HTERT RPE-1 (cell line): Measurements from ENCODE around the gene COPRS.
"Not testable (repeated sequence)": the region's sequence is repeated elsewhere in the genome, so short reads cannot be mapped to it uniquely, and the experiment has no call there.

ENCODE experiments used
- in situ Hi-C: fragments of 300-500 bp; cut with MboI; formaldehyde crosslinking; loops from 4 replicates; pipeline ENCODE4 v1.14.3; 2020; ENCODE audit warnings: low sequenced_read_pairs

COPRS gene

GRCh38 chr17:31809876-31810275 lies 49.2 kb downstream of the COPRS start:
- in situ Hi-C loops, result not testable (repeated sequence)

GRCh38 chr17:31808521-31809050 lies 50.5 kb downstream of the COPRS start:
- in situ Hi-C loops, result no loop called here

- in situ Hi-C loops, result no loop called here
Measured at GRCh38 chr17:31807846-31808245, 51.2 kb downstream of the COPRS start.

- in situ Hi-C loops, result no loop called here
Measured at GRCh38 chr17:31806921-31807320, 52.1 kb downstream of the COPRS start.

- in situ Hi-C loops, result no loop called here
Measured at GRCh38 chr17:31803494-31804213, 55.4 kb downstream of the COPRS start.

GRCh38 chr17:31802502-31802901 lies 56.5 kb downstream of the COPRS start:
- in situ Hi-C loops, result no loop called here
